ENCODE measurements around the gene VSIG10.
A peak's percentile ranks its signal among the peaks of the same experiment; 100 is the strongest.
"Not testable (repeated sequence)": the region's sequence is repeated elsewhere in the genome, so short reads cannot be mapped to it uniquely, and the experiment has no call there.

Gene VSIG10

GRCh38 chr12:118094039-118094438 lies 9.8 kb downstream of the VSIG10 start:
- Histone ChIP-seq H4K8ac (ENCODE audit: low read depth, low read length) (no peak overlapping the region), H2BK12ac (ENCODE audit: low read length) (no peak overlapping the region), H3K18ac (ENCODE audit: low read length) (no peak overlapping the region), H3K4ac (ENCODE audit: low read length) (no peak overlapping the region), H3K27ac (replicated peaks; ENCODE audit: low read length) (no peak overlapping the region), H3K27me3 (ENCODE audit: control insufficient read depth in 3 of 3, insufficient read depth in 3 of 3, low read depth in 1 of 3, low read length in 3 of 3) (no peaks in the 10 kb centered on the region), H3K79me1 (ENCODE audit: low read depth, low read length) (peaks cover 5% of the 10 kb centered on the region), H2BK5ac (ENCODE audit: low read length) (no peak overlapping the region), H4K91ac (ENCODE audit: low read depth, low read length, poor library complexity) (no peak overlapping the region), H3K9ac (ENCODE audit: low read depth, low read length, poor library complexity) (no peak overlapping the region), H3K14ac (ENCODE audit: low read length) (no peak overlapping the region), H2BK120ac (ENCODE audit: low read depth, low read length) (no peak overlapping the region), H3K23ac (ENCODE audit: low read depth, low read length, poor library complexity) (no peak overlapping the region), H3K4me1 (ENCODE audit: control insufficient read depth in 2 of 2, insufficient read depth in 1 of 2, low read depth in 1 of 2, low read length in 2 of 2) (peaks cover 2 to 5% of the 10 kb centered on the region in 2 donors), H2BK15ac (ENCODE audit: low read length) (no peak overlapping the region), H3K36me3 (replicated peaks in 1 of 2; ENCODE audit: control insufficient read depth in 2 of 2, insufficient read depth in 2 of 2, low read length in 2 of 2) (peaks cover 3 to 36% of the 10 kb centered on the region in 2 donors), H3K9me3 (replicated peaks in 1 of 2; ENCODE audit: control insufficient read depth in 2 of 2, insufficient read depth in 1 of 2, low read depth in 1 of 2, low read length in 2 of 2) (peaks cover 0 to 1% of the 10 kb centered on the region in 2 donors), H3K4me3 (ENCODE audit: low read length in 2 of 2) (no peak overlapping the region), H2AFZ (ENCODE audit: low read length) (no peak overlapping the region), H2AK5ac (ENCODE audit: low read depth, low read length) (no peak overlapping the region), H3K4me2 (ENCODE audit: insufficient read depth, low read length, poor library complexity, severe bottlenecking) (no peak overlapping the region)
- no peak for DNase-seq (ENCODE audit: low spot score)
- WGBS, 2 donors (ENCODE audit: extremely low coverage in 2 of 2, insufficient read length in 2 of 2, insufficient replicate concordance in 1 of 2) = no CpG with 5 or more reads among the region's 3 CpGs

- WGBS, 2 donors (ENCODE audit: extremely low coverage in 2 of 2, insufficient read length in 2 of 2, insufficient replicate concordance in 1 of 2) = no CpG with 5 or more reads among the region's 9 CpGs
- Histone ChIP-seq H4K91ac (ENCODE audit: low read depth, low read length, poor library complexity) (no peak overlapping the region), H3K27ac (replicated peaks; ENCODE audit: low read length) (no peak overlapping the region), H3K4me2 (ENCODE audit: insufficient read depth, low read length, poor library complexity, severe bottlenecking) (no peak overlapping the region), H3K14ac (ENCODE audit: low read length) (no peak overlapping the region), H3K4me1 (ENCODE audit: control insufficient read depth in 2 of 2, insufficient read depth in 1 of 2, low read depth in 1 of 2, low read length in 2 of 2) (no peaks in the 10 kb centered on the region), H3K23ac (ENCODE audit: low read depth, low read length, poor library complexity) (no peak overlapping the region), H3K9ac (ENCODE audit: low read depth, low read length, poor library complexity) (no peak overlapping the region), H2BK12ac (ENCODE audit: low read length) (no peak overlapping the region), H3K36me3 (replicated peaks in 1 of 2; ENCODE audit: control insufficient read depth in 2 of 2, insufficient read depth in 2 of 2, low read length in 2 of 2) (peaks cover 0 to 31% of the 10 kb centered on the region in 2 donors), H3K18ac (ENCODE audit: low read length) (no peak overlapping the region), H2BK120ac (ENCODE audit: low read depth, low read length) (no peak overlapping the region), H2AK5ac (ENCODE audit: low read depth, low read length) (no peak overlapping the region), H3K4ac (ENCODE audit: low read length) (no peak overlapping the region), H3K27me3 (ENCODE audit: control insufficient read depth in 3 of 3, insufficient read depth in 3 of 3, low read depth in 1 of 3, low read length in 3 of 3) (no peaks in the 10 kb centered on the region), H2AFZ (ENCODE audit: low read length) (no peak overlapping the region), H2BK15ac (ENCODE audit: low read length) (no peak overlapping the region), H3K79me1 (ENCODE audit: low read depth, low read length) (no peaks in the 10 kb centered on the region), H3K9me3 (replicated peaks in 1 of 2; ENCODE audit: control insufficient read depth in 2 of 2, insufficient read depth in 1 of 2, low read depth in 1 of 2, low read length in 2 of 2) (no peaks in the 10 kb centered on the region), H2BK5ac (ENCODE audit: low read length) (no peak overlapping the region), H3K4me3 (ENCODE audit: low read length in 2 of 2) (no peak overlapping the region), H4K8ac (ENCODE audit: low read depth, low read length) (no peak overlapping the region)
- DNase-seq (ENCODE audit: low spot score) = no peak
Observed at GRCh38 chr12:118089782-118090181, 14.0 kb downstream of the VSIG10 start.

- peaks cover 2 to 43% of the 10 kb centered on the region in 2 donors for H3K36me3 ChIP-seq (replicated peaks in 1 of 2; ENCODE audit: control insufficient read depth in 2 of 2, insufficient read depth in 2 of 2, low read length in 2 of 2)
- H3K79me1 ChIP-seq (ENCODE audit: low read depth, low read length) = no peaks in the 10 kb centered on the region
- H3K4me1 ChIP-seq (ENCODE audit: control insufficient read depth in 2 of 2, insufficient read depth in 1 of 2, low read depth in 1 of 2, low read length in 2 of 2) = no peaks in the 10 kb centered on the region
- H3K27me3 ChIP-seq (ENCODE audit: control insufficient read depth in 3 of 3, insufficient read depth in 3 of 3, low read depth in 1 of 3, low read length in 3 of 3) = no peaks in the 10 kb centered on the region
- no CpG with 5 or more reads among the region's 9 CpGs for WGBS, 2 donors (ENCODE audit: extremely low coverage in 2 of 2, insufficient read length in 2 of 2, insufficient replicate concordance in 1 of 2)
- no peaks in the 10 kb centered on the region for H3K9me3 ChIP-seq (replicated peaks in 1 of 2; ENCODE audit: control insufficient read depth in 2 of 2, insufficient read depth in 1 of 2, low read depth in 1 of 2, low read length in 2 of 2)
- no peak overlapping the region for H3K18ac ChIP-seq (ENCODE audit: low read length)
- H2BK120ac ChIP-seq (ENCODE audit: low read depth, low read length) = no peak overlapping the region
- no peak overlapping the region for H2BK12ac ChIP-seq (ENCODE audit: low read length)
- no peak overlapping the region for H2AK5ac ChIP-seq (ENCODE audit: low read depth, low read length)
- H3K4me2 ChIP-seq (ENCODE audit: insufficient read depth, low read length, poor library complexity, severe bottlenecking) = no peak overlapping the region
- no peak overlapping the region for H4K91ac ChIP-seq (ENCODE audit: low read depth, low read length, poor library complexity)
- H2BK15ac ChIP-seq (ENCODE audit: low read length) = no peak overlapping the region
- no peak overlapping the region for H3K4me3 ChIP-seq (ENCODE audit: low read length in 2 of 2)
- H3K4ac ChIP-seq (ENCODE audit: low read length) = no peak overlapping the region
- H2BK5ac ChIP-seq (ENCODE audit: low read length) = no peak overlapping the region
- H3K9ac ChIP-seq (ENCODE audit: low read depth, low read length, poor library complexity) = no peak overlapping the region
- no peak for DNase-seq (ENCODE audit: low spot score)
- no peak overlapping the region for H3K27ac ChIP-seq (replicated peaks; ENCODE audit: low read length)
- H2AFZ ChIP-seq (ENCODE audit: low read length) = no peak overlapping the region
- no peak overlapping the region for H4K8ac ChIP-seq (ENCODE audit: low read depth, low read length)
- peak overlapping the region; percentile 31 for H3K23ac ChIP-seq (ENCODE audit: low read depth, low read length, poor library complexity)
- H3K14ac ChIP-seq (ENCODE audit: low read length) = peak overlapping the region; percentile 21
Observed at GRCh38 chr12:118082161-118082560, 21.6 kb downstream of the VSIG10 start.

GRCh38 chr12:118081521-118081920 lies 22.3 kb downstream of the VSIG10 start:
- not testable (repeated sequence) for H2BK120ac ChIP-seq (ENCODE audit: low read depth, low read length); H3K79me1 ChIP-seq (ENCODE audit: low read depth, low read length); H3K9ac ChIP-seq (ENCODE audit: low read depth, low read length, poor library complexity); DNase-seq (ENCODE audit: low spot score); H2BK15ac ChIP-seq (ENCODE audit: low read length); H3K9me3 ChIP-seq (replicated peaks in 1 of 2; ENCODE audit: control insufficient read depth in 2 of 2, insufficient read depth in 1 of 2, low read depth in 1 of 2, low read length in 2 of 2); H3K4me1 ChIP-seq (ENCODE audit: control insufficient read depth in 2 of 2, insufficient read depth in 1 of 2, low read depth in 1 of 2, low read length in 2 of 2); H4K91ac ChIP-seq (ENCODE audit: low read depth, low read length, poor library complexity); H2AFZ ChIP-seq (ENCODE audit: low read length); H3K27ac ChIP-seq (replicated peaks; ENCODE audit: low read length); H3K18ac ChIP-seq (ENCODE audit: low read length); H3K4ac ChIP-seq (ENCODE audit: low read length); H3K4me3 ChIP-seq (ENCODE audit: low read length in 2 of 2); H3K27me3 ChIP-seq (ENCODE audit: control insufficient read depth in 3 of 3, insufficient read depth in 3 of 3, low read depth in 1 of 3, low read length in 3 of 3); H2BK5ac ChIP-seq (ENCODE audit: low read length); H3K23ac ChIP-seq (ENCODE audit: low read depth, low read length, poor library complexity); H2BK12ac ChIP-seq (ENCODE audit: low read length); H3K14ac ChIP-seq (ENCODE audit: low read length); H2AK5ac ChIP-seq (ENCODE audit: low read depth, low read length); H3K4me2 ChIP-seq (ENCODE audit: insufficient read depth, low read length, poor library complexity, severe bottlenecking); H4K8ac ChIP-seq (ENCODE audit: low read depth, low read length)
- WGBS, 2 donors (ENCODE audit: extremely low coverage in 2 of 2, insufficient read length in 2 of 2, insufficient replicate concordance in 1 of 2) = no CpG with 5 or more reads among the region's 9 CpGs
- H3K36me3 ChIP-seq (replicated peaks in 1 of 2; ENCODE audit: control insufficient read depth in 2 of 2, insufficient read depth in 2 of 2, low read length in 2 of 2) = peaks cover 2 to 48% of the 10 kb centered on the region in 2 donors

All from neuronal stem cell (in vitro differentiated cells).